GM10847 (cell line): ENCODE results near the gene AP3D1.

Experiments used
- POLR2A ChIP-seq: IDR thresholded peaks from 2 replicates; pipeline ENCODE4 v1.6.1; 2011; ENCODE audit not compliant: insufficient read length; ENCODE audit errors: extremely low read depth

Gene AP3D1

DNA sequence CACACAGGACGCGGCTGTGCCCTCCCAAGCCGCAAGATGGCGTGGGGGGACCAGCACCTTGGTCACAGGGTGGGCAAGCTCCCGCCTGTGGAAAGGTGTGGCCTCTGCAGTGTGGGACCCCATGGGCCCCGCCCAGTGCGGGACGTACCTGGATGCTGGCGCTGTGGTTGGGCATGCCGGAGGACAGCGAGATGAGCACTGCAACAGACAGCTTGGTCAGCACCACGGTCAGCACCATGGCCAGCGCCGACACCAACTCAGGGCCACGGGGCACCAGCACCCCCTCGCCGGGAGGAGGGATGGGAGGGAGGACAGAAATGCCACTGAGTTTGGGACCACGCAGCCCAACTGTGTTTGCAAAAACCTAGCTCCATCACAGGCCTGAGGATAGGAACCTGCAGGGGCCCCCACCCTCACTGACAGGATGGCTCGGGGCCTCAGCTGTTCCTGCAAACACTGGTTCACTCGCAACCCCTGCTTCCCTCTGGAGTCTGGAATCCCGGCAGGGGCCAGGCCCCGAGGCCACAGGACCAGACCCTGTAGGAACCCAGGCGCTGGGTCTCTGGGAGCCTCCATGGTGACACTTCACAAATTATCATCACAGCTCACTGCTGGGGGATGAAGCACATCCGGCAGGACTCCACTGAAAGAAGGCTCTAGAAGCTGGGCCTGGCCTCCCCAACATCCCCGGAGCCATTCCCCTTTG, 27.5 kb downstream of the AP3D1 start:
- TF ChIP-seq POLR2A, result no peak

DNA sequence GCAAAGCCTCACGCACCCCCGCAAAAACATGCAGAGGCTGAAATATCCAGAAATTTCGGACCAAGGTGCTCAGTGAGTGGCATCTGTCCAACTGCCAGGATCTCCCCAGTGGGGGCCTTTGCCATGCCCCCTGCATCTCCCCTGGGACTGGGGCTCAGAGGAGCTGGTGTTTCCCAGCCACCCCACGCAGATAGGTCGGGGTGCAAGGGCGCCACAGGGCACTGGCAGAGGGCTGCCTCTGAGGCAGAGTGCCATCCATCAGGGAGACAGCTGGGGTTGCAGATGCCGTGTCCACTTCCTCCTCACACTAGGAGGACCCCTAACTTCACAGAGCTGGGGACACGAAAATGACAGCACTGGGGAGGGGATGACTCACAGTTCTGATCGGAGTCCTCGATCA, 28.4 kb downstream of the AP3D1 start:
- TF ChIP-seq POLR2A, result no peak

DNA sequence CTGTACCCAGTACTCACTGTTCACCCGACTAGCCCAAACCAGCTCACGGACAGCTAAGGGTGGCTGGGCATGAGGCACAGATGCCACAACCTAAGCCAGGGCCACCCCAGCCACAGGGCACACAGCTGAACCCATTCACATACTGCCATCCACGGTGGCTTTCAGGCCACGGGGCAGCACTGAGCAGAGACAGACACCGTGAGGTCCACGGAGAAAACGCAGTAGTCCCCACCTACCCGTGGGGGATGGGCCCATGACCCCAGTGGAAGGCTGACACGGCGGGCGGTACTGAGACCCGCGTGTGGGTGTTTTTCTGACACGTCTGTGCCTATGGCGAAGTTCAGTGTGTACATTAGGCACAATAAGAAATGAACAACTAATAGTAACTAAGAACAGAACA, 29.1 kb downstream of the AP3D1 start:
- TF ChIP-seq POLR2A, result no peak

DNA sequence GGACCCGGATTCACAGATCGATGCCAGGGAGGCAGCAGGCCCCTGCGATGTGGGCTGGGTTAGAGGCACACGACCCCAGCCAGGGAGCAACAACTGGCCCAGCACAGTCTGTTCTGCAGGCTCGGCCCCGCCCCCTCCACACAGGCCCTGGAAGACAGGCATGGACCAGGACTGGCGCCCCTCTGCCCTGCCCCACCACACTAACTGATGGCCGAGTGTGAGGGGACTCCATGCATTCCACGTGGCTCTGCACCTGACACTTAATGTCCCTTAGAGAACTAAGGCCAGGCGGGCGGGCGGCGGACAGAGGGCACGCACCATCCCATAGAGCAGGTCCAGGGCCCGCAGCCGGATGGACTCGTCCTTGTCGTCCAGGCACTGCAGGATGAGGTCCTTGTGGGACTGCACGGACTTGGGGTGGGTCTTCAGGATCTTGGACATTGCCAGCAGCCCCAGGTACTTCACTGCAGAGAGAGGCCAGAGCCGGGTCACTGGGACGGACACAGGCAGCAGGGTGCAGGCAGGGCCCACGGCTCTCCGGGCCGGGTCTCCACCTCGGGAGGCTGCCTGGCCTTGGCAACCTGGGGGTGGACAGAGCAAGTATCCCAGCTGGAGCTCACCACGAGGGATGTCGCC, 29.8 kb downstream of the AP3D1 start:
- no peak for TF ChIP-seq POLR2A

DNA sequence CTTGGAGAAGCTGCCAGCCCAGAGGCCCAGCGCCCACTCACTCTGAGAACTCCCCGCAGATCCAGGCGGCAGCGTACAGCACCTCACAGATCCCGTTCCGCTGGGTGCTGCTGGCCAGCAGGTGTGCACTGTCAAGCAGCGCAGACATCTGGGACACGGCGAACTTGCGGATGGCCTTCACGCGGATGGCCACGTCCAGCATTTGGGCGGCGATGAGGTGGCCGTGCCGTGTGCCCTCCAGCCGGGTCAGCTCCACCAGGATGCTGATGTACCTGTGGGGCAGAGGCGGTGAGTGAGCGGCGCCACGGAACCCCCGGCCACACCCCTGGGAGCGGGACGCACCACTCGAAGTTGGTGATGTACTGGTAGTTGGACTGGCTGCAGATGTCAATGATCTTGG, 30.5 kb downstream of the AP3D1 start:
- no peak for TF ChIP-seq POLR2A

DNA sequence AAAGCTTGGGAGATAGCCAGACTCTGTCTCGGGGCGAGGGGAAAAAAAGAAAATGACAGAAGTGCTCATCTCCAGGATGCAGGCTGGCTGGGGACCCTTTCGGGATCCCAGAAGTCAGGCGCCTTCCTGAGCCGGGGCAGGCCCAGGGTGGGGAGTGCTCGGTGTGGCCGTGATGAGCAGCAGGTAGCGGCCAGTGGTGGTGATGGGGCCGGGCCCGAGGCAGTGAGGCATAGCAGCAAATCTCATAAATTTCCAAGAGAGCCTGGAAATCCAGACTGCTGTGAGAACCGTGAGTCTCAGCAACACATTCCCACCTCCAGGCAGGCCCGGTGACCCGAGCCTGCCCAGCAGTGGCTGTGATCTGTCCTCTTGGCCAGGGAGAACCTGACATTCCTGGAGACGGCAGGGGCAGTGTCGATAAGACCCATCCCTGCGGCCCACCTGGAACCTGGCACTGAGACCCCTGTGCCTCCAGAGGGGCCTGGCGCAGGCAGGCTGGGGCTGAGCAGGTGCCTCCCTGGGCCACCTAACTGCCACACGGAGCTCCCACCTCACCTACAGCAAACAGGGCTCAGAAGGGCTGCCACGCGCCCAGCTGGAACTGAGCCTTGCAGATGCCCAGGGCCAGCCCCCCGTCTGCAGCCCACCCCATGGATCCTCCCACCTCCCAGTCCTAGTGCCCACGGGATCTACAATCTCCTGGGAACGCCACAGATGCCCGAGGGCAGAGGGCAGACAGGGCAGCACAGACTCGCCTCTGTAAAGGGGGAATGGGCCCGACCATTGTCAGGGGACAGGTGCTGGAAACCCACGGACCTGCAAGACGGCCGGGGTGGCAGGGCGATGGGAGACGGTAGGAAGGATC, 31.2 kb downstream of the AP3D1 start:
- TF ChIP-seq POLR2A, result no peak

DNA sequence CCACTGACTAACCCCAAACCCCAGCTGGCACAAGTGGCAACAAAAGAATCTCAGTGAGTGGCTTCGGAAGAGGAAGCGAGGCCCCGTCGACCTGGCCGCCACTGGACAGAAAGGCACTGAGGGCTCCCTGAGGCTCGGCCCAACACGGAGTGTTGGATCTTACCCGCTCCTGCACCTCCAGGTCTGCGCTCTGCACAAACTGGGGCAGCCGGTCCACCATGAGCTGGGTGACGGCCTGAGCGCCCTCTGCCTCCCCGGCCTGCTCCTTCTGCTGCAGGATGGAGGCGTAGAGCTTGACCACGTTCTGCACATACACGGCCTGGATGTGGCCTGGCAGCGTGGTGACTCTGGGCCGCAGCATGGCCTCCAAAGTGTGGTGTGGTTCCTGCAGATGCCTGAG, 32.9 kb downstream of the AP3D1 start:
- no peak for TF ChIP-seq POLR2A

DNA sequence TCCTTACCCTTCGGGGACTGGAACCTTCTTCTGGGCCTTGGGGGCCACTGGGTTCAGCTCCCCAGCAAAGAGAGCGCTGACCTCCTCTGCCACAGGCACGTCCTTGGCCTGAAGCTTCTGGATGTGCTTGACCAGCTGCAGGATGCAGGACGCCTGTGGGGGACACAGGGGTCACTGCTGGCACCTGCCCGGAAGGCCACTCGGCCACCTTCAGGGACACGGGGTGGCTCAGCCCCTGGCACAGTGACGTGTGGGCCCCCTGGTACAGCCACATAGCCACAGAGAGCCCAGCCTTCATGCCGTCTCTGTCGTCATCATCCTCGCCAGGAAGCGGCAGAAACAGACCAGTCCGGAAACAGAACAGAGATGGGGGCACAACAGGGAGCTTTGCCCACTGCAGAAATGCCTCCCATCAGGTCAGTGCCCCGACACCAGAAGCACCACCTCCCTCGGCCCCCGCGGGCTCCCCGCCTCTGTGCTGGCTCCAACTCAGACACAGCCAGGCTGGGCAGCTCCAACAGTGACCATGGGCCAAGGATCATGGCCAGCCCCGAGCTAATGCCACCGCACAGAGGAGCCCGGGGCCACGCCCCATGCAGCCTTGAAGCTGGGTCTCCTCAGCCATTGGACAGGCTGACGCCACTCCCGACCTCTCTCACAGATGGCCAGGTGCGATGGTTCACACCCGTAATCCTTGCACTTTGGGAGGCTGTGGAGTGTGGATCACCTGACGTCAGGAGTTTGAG, 34.0 kb downstream of the AP3D1 start:
- TF ChIP-seq POLR2A, result no peak

DNA sequence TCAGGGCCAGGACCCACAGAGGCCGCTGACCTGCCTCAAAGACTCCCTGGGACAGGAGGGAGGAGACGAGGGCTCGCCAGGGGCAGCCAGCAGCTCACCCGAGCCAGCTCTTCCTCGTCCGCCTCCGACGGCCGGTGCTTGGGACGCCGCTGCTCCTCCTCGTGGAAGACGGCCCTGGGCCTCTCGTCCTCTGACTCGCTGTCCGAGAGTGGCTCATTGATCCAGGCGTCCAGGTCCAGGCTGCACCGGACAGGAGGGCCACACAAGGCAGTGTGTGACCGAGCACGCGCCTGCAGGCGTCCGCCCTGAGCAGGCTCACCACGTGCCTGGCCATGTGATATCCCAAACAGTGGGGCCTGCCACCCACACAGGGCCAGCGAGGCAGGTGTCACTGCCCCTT, 34.9 kb downstream of the AP3D1 start:
- no peak for TF ChIP-seq POLR2A

DNA sequence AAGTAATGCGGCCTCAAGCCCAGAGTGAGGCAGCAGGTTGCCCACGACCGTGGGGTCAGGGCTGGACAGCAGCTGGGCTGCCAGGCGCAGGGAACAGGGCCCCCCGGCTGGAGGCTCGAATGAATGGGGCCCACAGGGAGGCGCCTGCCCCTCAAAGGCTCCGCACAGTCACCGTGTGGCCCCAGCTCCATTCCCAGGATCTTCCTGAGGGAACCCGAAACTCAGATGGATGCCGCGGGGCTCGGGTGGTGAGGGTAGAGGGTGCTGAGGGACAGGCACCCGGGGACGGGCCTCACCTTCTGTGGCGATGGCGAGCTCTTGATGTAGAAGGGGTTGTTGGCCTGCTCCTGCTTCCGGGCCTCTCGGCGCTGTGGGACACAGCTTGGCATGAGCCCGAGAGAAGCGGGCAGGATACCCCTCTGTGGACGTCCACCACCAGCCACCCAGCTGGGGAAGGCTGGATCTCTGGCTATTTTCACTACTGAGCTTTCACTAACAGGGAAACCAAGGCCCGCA, 35.4 kb downstream of the AP3D1 start:
- no peak for TF ChIP-seq POLR2A

DNA sequence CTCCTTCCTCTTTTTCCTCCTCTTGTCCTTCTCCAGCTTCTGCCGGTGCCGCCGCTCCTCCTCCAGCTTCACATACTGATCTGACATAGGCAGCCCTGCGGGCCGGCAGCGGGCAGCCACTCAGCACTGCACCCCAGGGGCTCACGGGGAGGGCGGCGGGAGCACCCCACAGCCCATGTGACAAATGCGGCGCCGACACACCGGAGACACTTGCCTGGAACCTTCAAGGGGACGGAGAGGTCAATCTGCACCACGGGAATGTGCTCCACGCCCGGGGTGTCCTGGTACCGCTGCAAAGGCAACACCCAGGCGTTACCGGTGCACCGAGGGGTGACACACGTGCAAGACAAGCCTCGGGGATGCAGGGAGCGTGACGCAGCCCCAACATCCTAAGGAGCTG, 36.0 kb downstream of the AP3D1 start:
- no peak for TF ChIP-seq POLR2A

DNA sequence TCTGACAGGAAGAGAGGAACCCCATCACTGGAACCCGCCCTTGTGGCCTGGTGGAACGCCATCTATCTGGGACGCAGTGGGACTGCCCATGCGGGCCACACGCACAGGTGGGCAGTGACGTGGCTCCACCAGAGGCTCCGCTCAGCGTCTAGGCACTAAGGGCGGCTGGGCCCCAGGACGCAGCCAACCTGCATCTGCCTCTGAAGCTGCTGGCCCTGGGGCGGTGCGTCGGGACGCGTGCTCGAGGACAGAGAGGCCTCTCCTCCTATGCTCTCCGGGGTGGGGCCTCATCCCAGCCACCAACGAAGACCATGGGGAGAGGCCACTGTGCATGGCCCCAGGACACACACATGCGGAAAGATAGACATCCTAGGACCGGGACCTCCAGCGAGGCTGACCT, 36.5 kb downstream of the AP3D1 start:
- no peak for TF ChIP-seq POLR2A

DNA sequence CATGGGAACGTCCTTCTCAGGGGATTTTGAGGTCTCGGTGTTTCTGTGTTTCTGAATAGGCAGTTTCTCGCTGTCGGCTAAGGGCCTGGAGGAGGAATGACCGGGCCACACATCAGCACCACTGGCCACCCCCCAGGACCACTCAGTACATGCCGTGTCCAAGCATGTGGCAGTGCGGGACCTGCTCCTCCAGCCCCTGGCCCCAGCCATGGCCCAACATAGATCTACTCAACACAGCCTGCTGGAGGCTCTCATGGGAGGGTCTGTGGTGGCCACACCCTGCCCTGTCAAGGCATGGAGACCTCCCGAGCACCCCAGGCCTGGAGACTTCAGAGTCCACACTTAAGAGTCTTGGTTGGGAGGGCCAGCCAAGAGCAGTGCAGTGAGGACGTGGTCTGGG, 37.1 kb downstream of the AP3D1 start:
- TF ChIP-seq POLR2A, result no peak

DNA sequence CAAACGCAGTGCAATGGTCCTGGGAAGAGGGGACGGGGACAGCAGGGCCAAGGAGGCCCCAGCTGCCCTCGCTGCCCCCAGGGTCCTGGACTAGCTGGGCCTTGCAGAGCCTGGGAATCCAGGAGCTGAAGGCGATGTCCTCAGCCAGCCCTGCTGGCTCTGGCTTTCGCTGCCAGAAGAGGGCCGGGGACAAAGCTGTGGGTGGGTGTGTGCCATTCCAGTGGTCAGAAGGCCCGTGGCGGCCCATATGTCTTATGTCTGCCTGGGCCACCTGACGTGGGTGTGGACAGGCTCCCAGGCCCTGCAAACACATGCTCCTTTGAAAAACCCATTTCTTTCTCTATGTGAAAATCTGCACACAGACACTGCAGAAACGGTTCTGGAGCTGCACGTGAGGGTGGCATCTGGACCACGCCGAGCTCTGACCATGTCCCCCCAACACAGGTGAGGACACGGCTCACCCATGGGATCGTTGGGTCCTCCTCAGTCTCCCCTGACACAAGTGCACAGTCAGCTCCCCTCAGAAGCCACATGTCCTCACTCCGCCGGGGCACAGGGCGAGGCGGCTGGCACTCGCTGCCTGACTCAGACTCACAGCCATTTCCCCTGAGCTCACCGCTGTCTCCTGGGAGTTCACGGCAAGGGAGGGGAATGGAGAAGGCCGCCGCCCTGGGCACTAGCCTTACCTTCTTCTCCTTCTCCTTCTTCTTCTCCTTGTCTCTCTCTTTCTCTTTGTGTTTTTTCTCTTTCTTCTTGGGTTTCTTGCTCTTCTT, 37.7 kb downstream of the AP3D1 start:
- TF ChIP-seq POLR2A, result no peak

DNA sequence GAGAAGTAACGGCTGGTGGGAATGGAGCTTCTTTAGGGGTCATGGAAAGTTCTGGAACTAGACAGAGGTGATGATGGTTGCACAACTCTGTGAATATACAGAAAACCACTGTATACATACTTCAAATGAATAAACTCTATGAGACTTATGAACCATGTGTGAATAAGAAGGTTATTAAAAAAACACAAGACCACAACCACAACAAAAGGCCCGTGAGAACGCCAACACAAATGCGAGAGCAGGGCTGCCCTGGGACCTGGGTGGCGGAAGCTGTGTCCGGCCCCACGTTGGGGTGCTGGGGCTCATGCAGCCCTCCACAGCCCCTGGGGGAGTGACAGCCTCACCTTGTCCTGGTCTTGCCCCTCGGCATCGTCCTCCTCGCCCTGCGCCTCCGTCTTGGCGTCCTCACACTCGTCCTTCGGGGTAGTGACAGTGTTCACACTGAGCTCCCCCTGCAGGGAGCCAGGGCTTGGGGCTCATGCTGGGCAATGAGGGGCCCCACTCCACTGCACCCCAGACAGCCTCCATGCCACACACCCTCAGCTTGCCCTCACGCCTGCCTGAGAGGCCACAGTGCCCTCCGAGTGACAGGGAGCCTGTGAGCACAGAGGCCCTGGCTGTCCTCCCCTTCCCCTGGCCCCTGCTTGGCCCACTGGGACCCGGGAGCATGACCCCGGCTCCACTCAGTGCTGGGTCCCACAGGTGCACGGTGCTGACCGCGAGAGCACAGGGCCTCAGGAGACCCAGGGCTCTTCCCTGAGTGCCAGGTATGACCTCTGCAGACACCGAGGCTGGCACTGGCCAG, 38.6 kb downstream of the AP3D1 start:
- no peak for TF ChIP-seq POLR2A
